GM12872 (cell line): ENCODE results near the gene PTPRM.

Experiments used
- CTCF ChIP-seq: IDR thresholded peaks from 3 replicates; pipeline ENCODE4 v1.5.1; 2011; ENCODE audit warnings: low read depth, mild to moderate bottlenecking, low read length, moderate library complexity; ENCODE audit not compliant: insufficient read depth

The PTPRM gene

GRCh38 chr18:8231316-8231715 lies 664.2 kb downstream of the PTPRM start:
- TF ChIP-seq CTCF, result no peak

- TF ChIP-seq CTCF, result no peak
Observed at GRCh38 chr18:8232791-8233190, 665.7 kb downstream of the PTPRM start.

- no peak for TF ChIP-seq CTCF
Observed at GRCh38 chr18:8235894-8236293, 668.8 kb downstream of the PTPRM start.

GRCh38 chr18:8238507-8238906 lies 671.4 kb downstream of the PTPRM start:
- TF ChIP-seq CTCF, result no peak

- TF ChIP-seq CTCF, result no peak
Observed at GRCh38 chr18:8241731-8242130, 674.6 kb downstream of the PTPRM start.

GRCh38 chr18:8242151-8242696 lies 675.1 kb downstream of the PTPRM start:
- no peak for TF ChIP-seq CTCF

- no peak for TF ChIP-seq CTCF
Observed at GRCh38 chr18:8247700-8248099, 680.6 kb downstream of the PTPRM start.
